SK-N-SH (cell line): ENCODE results near the gene C7.

Source experiments
- EZH2phosphoT487 ChIP-seq: fragments of 200-600 bp; sonication (generic); IDR thresholded peaks from 2 replicates; pipeline ENCODE4 v1.6.1; 2017; ENCODE audit warnings: low read depth, mixed run types, mild to moderate bottlenecking, antibody characterized with exemption, moderate library complexity, borderline replicate concordance
- FOSL2 ChIP-seq: IDR thresholded peaks from 2 replicates; pipeline ENCODE4 v1.4.0; 2012; ENCODE audit warnings: low read depth, mild to moderate bottlenecking, moderate library complexity, borderline replicate concordance
- GATA2 ChIP-seq: sonication (generic); formaldehyde crosslinking; IDR thresholded peaks from 2 replicates; pipeline ENCODE4 v1.5.0; 2020; ENCODE audit warnings: mild to moderate bottlenecking, missing genetic modification reagents
- TAF1 ChIP-seq: IDR thresholded peaks from 2 replicates; pipeline ENCODE4 v1.6.1; 2012; ENCODE audit warnings: low read depth, mild to moderate bottlenecking, low read length, moderate library complexity, borderline replicate concordance
- USF2 ChIP-seq: fragments of 150-350 bp; IDR thresholded peaks from 2 replicates; pipeline ENCODE4 v1.6.1; 2017; ENCODE audit warnings: antibody characterized with exemption, low read length, low read depth, borderline replicate concordance
- TF ChIP-seq, protein P1 (sequence below): fragments of 200-600 bp; sonication (generic); IDR thresholded peaks from 2 replicates; pipeline ENCODE4 v1.6.1; 2017; ENCODE audit warnings: antibody characterized with exemption, mild to moderate bottlenecking, moderate library complexity
- TF ChIP-seq, protein P2 (sequence below): IDR thresholded peaks from 2 replicates; pipeline ENCODE4 v1.6.1; 2012; ENCODE audit warnings: mild to moderate bottlenecking, low read depth, low read length, moderate library complexity

GRCh38 chr5:40877371-40877988 is 31.8 kb upstream of the C7 start:
- TF ChIP-seq, protein P1, sequence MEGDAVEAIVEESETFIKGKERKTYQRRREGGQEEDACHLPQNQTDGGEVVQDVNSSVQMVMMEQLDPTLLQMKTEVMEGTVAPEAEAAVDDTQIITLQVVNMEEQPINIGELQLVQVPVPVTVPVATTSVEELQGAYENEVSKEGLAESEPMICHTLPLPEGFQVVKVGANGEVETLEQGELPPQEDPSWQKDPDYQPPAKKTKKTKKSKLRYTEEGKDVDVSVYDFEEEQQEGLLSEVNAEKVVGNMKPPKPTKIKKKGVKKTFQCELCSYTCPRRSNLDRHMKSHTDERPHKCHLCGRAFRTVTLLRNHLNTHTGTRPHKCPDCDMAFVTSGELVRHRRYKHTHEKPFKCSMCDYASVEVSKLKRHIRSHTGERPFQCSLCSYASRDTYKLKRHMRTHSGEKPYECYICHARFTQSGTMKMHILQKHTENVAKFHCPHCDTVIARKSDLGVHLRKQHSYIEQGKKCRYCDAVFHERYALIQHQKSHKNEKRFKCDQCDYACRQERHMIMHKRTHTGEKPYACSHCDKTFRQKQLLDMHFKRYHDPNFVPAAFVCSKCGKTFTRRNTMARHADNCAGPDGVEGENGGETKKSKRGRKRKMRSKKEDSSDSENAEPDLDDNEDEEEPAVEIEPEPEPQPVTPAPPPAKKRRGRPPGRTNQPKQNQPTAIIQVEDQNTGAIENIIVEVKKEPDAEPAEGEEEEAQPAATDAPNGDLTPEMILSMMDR = no peak
- TF ChIP-seq USF2 (no peak), EZH2phosphoT487 (no peak), GATA2 (no peak), TAF1 (no peak), FOSL2 (no peak)
- TF ChIP-seq, protein P2, sequence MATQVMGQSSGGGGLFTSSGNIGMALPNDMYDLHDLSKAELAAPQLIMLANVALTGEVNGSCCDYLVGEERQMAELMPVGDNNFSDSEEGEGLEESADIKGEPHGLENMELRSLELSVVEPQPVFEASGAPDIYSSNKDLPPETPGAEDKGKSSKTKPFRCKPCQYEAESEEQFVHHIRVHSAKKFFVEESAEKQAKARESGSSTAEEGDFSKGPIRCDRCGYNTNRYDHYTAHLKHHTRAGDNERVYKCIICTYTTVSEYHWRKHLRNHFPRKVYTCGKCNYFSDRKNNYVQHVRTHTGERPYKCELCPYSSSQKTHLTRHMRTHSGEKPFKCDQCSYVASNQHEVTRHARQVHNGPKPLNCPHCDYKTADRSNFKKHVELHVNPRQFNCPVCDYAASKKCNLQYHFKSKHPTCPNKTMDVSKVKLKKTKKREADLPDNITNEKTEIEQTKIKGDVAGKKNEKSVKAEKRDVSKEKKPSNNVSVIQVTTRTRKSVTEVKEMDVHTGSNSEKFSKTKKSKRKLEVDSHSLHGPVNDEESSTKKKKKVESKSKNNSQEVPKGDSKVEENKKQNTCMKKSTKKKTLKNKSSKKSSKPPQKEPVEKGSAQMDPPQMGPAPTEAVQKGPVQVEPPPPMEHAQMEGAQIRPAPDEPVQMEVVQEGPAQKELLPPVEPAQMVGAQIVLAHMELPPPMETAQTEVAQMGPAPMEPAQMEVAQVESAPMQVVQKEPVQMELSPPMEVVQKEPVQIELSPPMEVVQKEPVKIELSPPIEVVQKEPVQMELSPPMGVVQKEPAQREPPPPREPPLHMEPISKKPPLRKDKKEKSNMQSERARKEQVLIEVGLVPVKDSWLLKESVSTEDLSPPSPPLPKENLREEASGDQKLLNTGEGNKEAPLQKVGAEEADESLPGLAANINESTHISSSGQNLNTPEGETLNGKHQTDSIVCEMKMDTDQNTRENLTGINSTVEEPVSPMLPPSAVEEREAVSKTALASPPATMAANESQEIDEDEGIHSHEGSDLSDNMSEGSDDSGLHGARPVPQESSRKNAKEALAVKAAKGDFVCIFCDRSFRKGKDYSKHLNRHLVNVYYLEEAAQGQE = no peak
